Spleen (tissue), 7 donors: Measurements from ENCODE around the gene PITPNM2.

Source experiments
- CTCF ChIP-seq, 11 experiments: fragments of 200-600 bp in 7 of 11; fragments of 450-650 bp in 4 of 11; sonication (generic) in 4 of 11; IDR thresholded peaks in 8 of 11; conservative IDR thresholded peaks in 3 of 11; 1 replicate in 7 of 11; 2 replicates in 4 of 11; pipeline versions ENCODE4 v1.4.0 to v1.8.0; 2016 to 2021; ENCODE audit warnings: antibody characterized with exemption in 11 of 11, inconsistent platforms in 4 of 11, mild to moderate bottlenecking in 1 of 11
- POLR2A ChIP-seq, 3 donors: fragments of 450-650 bp; IDR thresholded peaks; one replicate each; pipeline ENCODE4 v1.5.1; 2017; ENCODE audit warnings: antibody characterized with exemption in 3 of 3, mild to moderate bottlenecking in 1 of 3
- POLR2AphosphoS5 ChIP-seq, 3 donors: sonication (generic); formaldehyde crosslinking; IDR thresholded peaks; one replicate each; pipeline ENCODE4 v1.5.1; 2017; ENCODE audit warnings: antibody characterized with exemption in 3 of 3
- donor health status: DM: no; HTN: no; CAD: no; lungs with moderate emphysema.
- donor health status: DM: no; HTN: no; CAD: no.
- donor health status: DM: no; HTN: no; CAD: no.

GRCh38 chr12:123140676-123141614, 9.9 kb downstream of the PITPNM2 start:
- TF ChIP-seq CTCF (IDR thresholded peaks at IDR 0.05 in 8 of 11, conservative IDR thresholded peaks at IDR 0.05 in 3 of 11) (no peak), POLR2A (IDR thresholded peaks at IDR 0.05) (no peak), POLR2AphosphoS5 (IDR thresholded peaks at IDR 0.05) (no peak)
